IMR-90 (cell line): Measurements from ENCODE around the gene KMT2E. TPM values are rescaled to one million over a fixed set of nuclear protein-coding genes. Genes with fewer than 3 reads are reported as not detected.

Experiments
- ATAC-seq: fragments of 200-7000 bp; cut with Tn5 transposase; 2 replicates; pipeline ENCODE4 v1.9.1; 2020; ENCODE audit warnings: low read depth, mild to moderate bottlenecking, moderate library complexity
- BruUV-seq: library from RNA; stranded (reverse); fragments of 400-500 nt; replicated peaks from 2 replicates; lab custom pipeline; 2021; lab: Mats Ljungman, UMichigan
- CTCF ChIA-PET: fragments of 300-600 bp; formaldehyde crosslinking; extraction: SDS; loops from one replicate; lab custom pipeline; 2021; ENCODE audit warnings: antibody characterized with exemption; lab: Yijun Ruan, JAX
- POLR2A ChIA-PET: fragments of 300-600 bp; sonication (Branson Sonifier 250); formaldehyde crosslinking; loops from one replicate; lab custom pipeline; 2022; ENCODE audit warnings: antibody characterized with exemption; ENCODE audit not compliant: unreplicated experiment; lab: Charles Lee
- DNase-seq: peaks from one replicate; pipeline ENCODE4 v3.0.0; 2013
- H2AFZ ChIP-seq: replicated peaks from 2 replicates; pipeline ENCODE3; 2013; ENCODE audit warnings: low read length, mild to moderate bottlenecking; ENCODE audit not compliant: poor library complexity
- H2AK5ac ChIP-seq: 2 replicates; pipeline ENCODE4 v1.6.1; 2013; ENCODE audit warnings: low read depth, low read length, inconsistent platforms
- H2AK9ac ChIP-seq: replicated peaks from 2 replicates; pipeline ENCODE3; 2013; ENCODE audit warnings: mild to moderate bottlenecking, low read depth, low read length, moderate library complexity; ENCODE audit not compliant: poor library complexity
- H2BK120ac ChIP-seq: 2 replicates; pipeline ENCODE4 v1.6.1; 2013; ENCODE audit warnings: low read depth, low read length, inconsistent platforms
- H2BK15ac ChIP-seq: 3 replicates; pipeline ENCODE4 v1.6.1; 2013; ENCODE audit warnings: low read depth, low read length, inconsistent platforms
- H2BK20ac ChIP-seq: 2 replicates; pipeline ENCODE4 v1.6.1; 2013; ENCODE audit warnings: low read depth, mild to moderate bottlenecking, inconsistent platforms, low read length, moderate library complexity
- H2BK5ac ChIP-seq: 2 replicates; pipeline ENCODE4 v1.6.1; 2013; ENCODE audit warnings: mild to moderate bottlenecking, low read depth, low read length, inconsistent platforms; ENCODE audit not compliant: poor library complexity, severe bottlenecking
- H3K14ac ChIP-seq: replicated peaks from 2 replicates; pipeline ENCODE4 v1.6.1; 2013; ENCODE audit warnings: low read depth, low read length, inconsistent platforms
- H3K18ac ChIP-seq: 2 replicates; pipeline ENCODE4 v1.6.1; 2013; ENCODE audit warnings: low read depth, low read length, control low read depth
- H3K23ac ChIP-seq: 2 replicates; pipeline ENCODE4 v1.6.1; 2013; ENCODE audit warnings: low read depth, low read length, inconsistent platforms
- H3K27ac ChIP-seq: 2 replicates; pipeline ENCODE4 v1.5.1; 2013; ENCODE audit warnings: mild to moderate bottlenecking, control low read depth, low read length; ENCODE audit not compliant: insufficient read depth
- H3K27me3 ChIP-seq: 2 replicates; pipeline ENCODE4 v1.6.1; 2013; ENCODE audit warnings: low read length; ENCODE audit not compliant: control insufficient read depth, insufficient read depth
- H3K36me3 ChIP-seq: 2 replicates; pipeline ENCODE4 v1.6.1; 2013; ENCODE audit warnings: low read length, mixed read lengths; ENCODE audit not compliant: control insufficient read depth, insufficient read depth
- H3K4ac ChIP-seq: 2 replicates; pipeline ENCODE4 v1.6.1; 2013; ENCODE audit warnings: low read depth, low read length, inconsistent platforms
- H3K4me1 ChIP-seq: 2 replicates; pipeline ENCODE4 v1.6.1; 2013; ENCODE audit warnings: low read length, mixed read lengths; ENCODE audit not compliant: control insufficient read depth, insufficient read depth
- H3K4me2 ChIP-seq: 2 replicates; pipeline ENCODE4 v1.6.1; 2013; ENCODE audit warnings: low read depth, mild to moderate bottlenecking, control low read depth, low read length, moderate library complexity
- H3K4me3 ChIP-seq: 2 replicates; pipeline ENCODE4 v1.5.1; 2013; ENCODE audit warnings: low read depth, mild to moderate bottlenecking, control low read depth, low read length, moderate library complexity; ENCODE audit not compliant: insufficient read depth
- H3K56ac ChIP-seq: 2 replicates; pipeline ENCODE4 v1.6.1; 2013; ENCODE audit warnings: low read length, inconsistent platforms; ENCODE audit not compliant: insufficient read depth; ENCODE audit errors: extremely low read depth
- H3K79me1 ChIP-seq, 2 experiments: 2 replicates each; pipeline ENCODE4 v1.6.1; 2013; ENCODE audit warnings: low read length in 2 of 2, inconsistent platforms in 1 of 2, low read depth in 1 of 2
- H3K9ac ChIP-seq: 2 replicates; pipeline ENCODE4 v1.6.1; 2013; ENCODE audit warnings: low read depth, low read length, control low read depth
- H3K9me1 ChIP-seq: 2 replicates; pipeline ENCODE4 v1.6.1; 2013; ENCODE audit warnings: low read length, inconsistent platforms; ENCODE audit not compliant: insufficient read depth
- H3K9me3 ChIP-seq: 2 replicates; pipeline ENCODE4 v1.6.1; 2013; ENCODE audit warnings: low read length; ENCODE audit not compliant: control insufficient read depth, insufficient read depth
- H4K20me1 ChIP-seq: 2 replicates; pipeline ENCODE4 v1.6.1; 2013; ENCODE audit warnings: low read length, inconsistent platforms; ENCODE audit not compliant: insufficient read depth
- H4K5ac ChIP-seq: 2 replicates; pipeline ENCODE4 v1.6.1; 2013; ENCODE audit warnings: mild to moderate bottlenecking, low read depth, low read length, control low read depth
- H4K8ac ChIP-seq, 2 experiments: 2 replicates each; pipeline ENCODE4 v1.6.1; 2013; ENCODE audit warnings: low read depth in 2 of 2, low read length in 2 of 2, control low read depth in 1 of 2, inconsistent platforms in 1 of 2
- H4K91ac ChIP-seq: 2 replicates; pipeline ENCODE4 v1.6.1; 2013; ENCODE audit warnings: low read depth, low read length, inconsistent platforms; ENCODE audit not compliant: insufficient read depth
- BHLHE40 ChIP-seq: fragments of 150-350 bp; IDR thresholded peaks from 2 replicates; pipeline ENCODE4 v1.6.1; 2016; ENCODE audit warnings: mild to moderate bottlenecking, low read depth, low read length
- CEBPB ChIP-seq: IDR thresholded peaks from 2 replicates; pipeline ENCODE4 v1.6.1; 2012; ENCODE audit warnings: low read depth, low read length, improper control_type of control experiment
- CHD1 ChIP-seq: IDR thresholded peaks from 2 replicates; pipeline ENCODE4 v1.6.1; 2012; ENCODE audit warnings: low read depth, low read length, improper control_type of control experiment
- CTCF ChIP-seq: conservative IDR thresholded peaks from 2 replicates; pipeline ENCODE4 v1.5.1; 2012; ENCODE audit warnings: mild to moderate bottlenecking, low read depth, low read length, improper control_type of control experiment
- ELK1 ChIP-seq: fragments of 150-350 bp; IDR thresholded peaks from 2 replicates; pipeline ENCODE4 v1.6.1; 2016; ENCODE audit warnings: low read depth, mild to moderate bottlenecking, low read length, moderate library complexity, borderline replicate concordance
- FOS ChIP-seq: fragments of 150-350 bp; IDR thresholded peaks from 2 replicates; pipeline ENCODE4 v1.6.1; 2016; ENCODE audit warnings: low read depth, low read length
- MAFK ChIP-seq: IDR thresholded peaks from 2 replicates; pipeline ENCODE4 v1.6.1; 2012; ENCODE audit warnings: low read depth, low read length, improper control_type of control experiment
- NFE2L2 ChIP-seq: fragments of 150-350 bp; IDR thresholded peaks from 2 replicates; pipeline ENCODE4 v1.6.1; 2016; ENCODE audit warnings: low read depth, mild to moderate bottlenecking, low read length
- POLR2A ChIP-seq: IDR thresholded peaks from 2 replicates; pipeline ENCODE4 v1.6.1; 2012; ENCODE audit warnings: mild to moderate bottlenecking, low read depth, low read length
- RAD21 ChIP-seq: IDR thresholded peaks from 2 replicates; pipeline ENCODE4 v1.6.1; 2012; ENCODE audit warnings: low read length, improper control_type of control experiment
- RCOR1 ChIP-seq: IDR thresholded peaks from 2 replicates; pipeline ENCODE4 v1.6.1; 2012; ENCODE audit warnings: mild to moderate bottlenecking, low read length, improper control_type of control experiment; ENCODE audit not compliant: insufficient replicate concordance
- RFX5 ChIP-seq: IDR thresholded peaks from 2 replicates; pipeline ENCODE4 v1.8.0; 2012; ENCODE audit warnings: low read depth, mild to moderate bottlenecking, low read length, moderate library complexity
- SMC3 ChIP-seq: fragments of 150-350 bp; IDR thresholded peaks from 2 replicates; pipeline ENCODE4 v1.6.1; 2016; ENCODE audit warnings: low read depth, mild to moderate bottlenecking, antibody characterized with exemption, low read length, moderate library complexity
- USF2 ChIP-seq: fragments of 150-350 bp; IDR thresholded peaks from 2 replicates; pipeline ENCODE4 v1.6.1; 2017; ENCODE audit warnings: mild to moderate bottlenecking, antibody characterized with exemption, low read length, low read depth
- WGBS, 2 experiments: methylation state at CpG; one replicate each; pipeline versions ENCODE4 v1.1.5 to v1.1.7; 2013; ENCODE audit warnings: missing lambda C conversion rate in 2 of 2; ENCODE audit not compliant: insufficient read length in 1 of 2; ENCODE audit errors: extremely low coverage in 2 of 2; 5-methylcytosine and 5-hydroxymethylcytosine counted together
- dilution Hi-C: fragments of 300-500 bp; cut with HindIII; formaldehyde crosslinking; loops from one replicate; pipeline ENCODE4 v1.14.3; 2018; ENCODE audit warnings: low sequenced_read_pairs; ENCODE audit not compliant: unreplicated experiment
- in situ Hi-C: fragments of 300-500 bp; cut with MboI; formaldehyde crosslinking; loops from 3 replicates; pipeline ENCODE4 v1.14.3; 2019; ENCODE audit warnings: low sequenced_read_pairs, inconsistent platforms, mixed read lengths
- intact Hi-C: fragments of 100-400 bp; cut with micrococcal nuclease; formaldehyde crosslinking; loops from 2 replicates; pipeline ENCODE4 v1.10.0; 2022
- polyA plus RNA-seq, 3 experiments: library from polyadenylated mRNA; depleted of rRNA; stranded (reverse); fragments of >200 nt; gene quantifications; 2 replicates each; pipeline ENCODE4 v1.2.3, GENCODE V29; 2012; ENCODE audit warnings: low replicate concordance in 1 of 3
- total RNA-seq: library from RNA; depleted of rRNA; stranded (reverse); fragments of >200 nt; gene quantifications from 2 replicates; pipeline ENCODE4 v1.2.3, GENCODE V29; 2012

KMT2E gene
- total and polyA plus RNA-seq, 2 of the 4 experiments (the other 2 are of a cell fraction) = 16.8 to 79.2 TPM

- no CpG with 5 or more reads among the region's 22 CpGs for WGBS, 2 experiments
- peak overlapping the region; percentile 97 for H3K23ac ChIP-seq
- TSS peak; percentile 25 for BruUV-seq
- no peak for TF ChIP-seq ELK1
- TF ChIP-seq POLR2A = no peak; the same call in 1 of the 2 replicates
- no peak for TF ChIP-seq BHLHE40
- TF ChIP-seq CEBPB = no peak
- TF ChIP-seq MAFK = no peak
- TF ChIP-seq NFE2L2 = no peak
- no peak for TF ChIP-seq SMC3
- TF ChIP-seq CHD1 = no peak
- no peak for TF ChIP-seq USF2
- TF ChIP-seq RAD21 = no peak
- TF ChIP-seq RCOR1 = no peak
- no peak for TF ChIP-seq CTCF
- TF ChIP-seq RFX5 = no peak
- TF ChIP-seq FOS = no peak
Measured at GRCh38 chr7:105014693-105015389, 836 bp downstream of the KMT2E start.

More at GRCh38 chr7:105014693-105015389, 836 bp downstream of the KMT2E start:
- H2BK5ac ChIP-seq = peak overlapping the region; percentile 96
- H3K4me2 ChIP-seq = peak overlapping the region; percentile 77
- H3K79me1 ChIP-seq = peaks cover 0 to 14% of the 10 kb centered on the region in 2 experiments; a peak in 2 of 4 replicates
- peak overlapping the region; percentile 100 for H3K27ac ChIP-seq
- peaks cover 47% of the 10 kb centered on the region for H4K20me1 ChIP-seq
- H3K4me3 ChIP-seq = peak overlapping the region; percentile 92
- ATAC-seq (no peak), DNase-seq (peak; percentile 34)
- H2AK5ac ChIP-seq = peak overlapping the region; percentile 97
- CTCF ChIA-PET = interaction anchor here (0.7 kb wide), 1 partner anchor 1617 kb away, joined by 3 read pairs; no protein-coding TSS in a partner anchor
- peak overlapping the region; percentile 98 for H4K91ac ChIP-seq
- POLR2A ChIA-PET = interaction anchor here (0.6 to 2.3 kb wide), 4 partner anchors 10 to 470 kb away, joined by 5 to 10 read pairs (median 5); no protein-coding TSS in a partner anchor
- H3K4ac ChIP-seq = peak overlapping the region; percentile 95
- intact Hi-C loops = loop anchor here (2.0 to 5.0 kb wide), 2 partner anchors 42 to 54 kb away; no protein-coding TSS in a partner anchor
- H4K5ac ChIP-seq = peak overlapping the region; percentile 91
- H2AFZ ChIP-seq = peak overlapping the region; percentile 93
- H3K27me3 ChIP-seq = no peaks in the 10 kb centered on the region
- peak overlapping the region; percentile 100 for H2AK9ac ChIP-seq
- H3K18ac ChIP-seq = peak overlapping the region; percentile 94
- peaks cover 1% of the 10 kb centered on the region; the same call in 1 of the 2 replicates for H3K4me1 ChIP-seq
- H4K8ac ChIP-seq = peak overlapping the region; percentile 98 to 100
- H3K9me3 ChIP-seq = no peaks in the 10 kb centered on the region
- H2BK15ac ChIP-seq = peak overlapping the region; percentile 84
- peak overlapping the region; percentile 38; the same call in 1 of the 2 replicates for H2BK20ac ChIP-seq
- no peaks in the 10 kb centered on the region for H3K36me3 ChIP-seq
- peak overlapping the region; percentile 100 for H3K9ac ChIP-seq
- in situ Hi-C loops = no loop called here
- dilution Hi-C loops = no loop called here
- 0 out of 2 replicates have a peak, but pooled peaks cover 2% of the 10 kb centered on the region for H3K9me1 ChIP-seq
- peak overlapping the region; percentile 99 for H3K56ac ChIP-seq
- peak overlapping the region; percentile 64 for H2BK120ac ChIP-seq
- H3K14ac ChIP-seq = peak overlapping the region; percentile 98
